ENCODE data around the gene BICRAL. TPM values are rescaled to one million over a fixed set of nuclear protein-coding genes. Genes with fewer than 3 reads are reported as not detected.

BICRAL gene
- total and polyA plus RNA-seq, 2 of the 4 experiments (the other 2 are of a cell fraction), result 4.0 to 6.1 TPM

- Histone ChIP-seq H3K9ac (ENCODE audit: low read depth, low read length) (peak overlapping the region; percentile 84), H2AFZ (replicated peaks; ENCODE audit: low read length, poor library complexity) (no peak overlapping the region), H3K4me3 (ENCODE audit: insufficient read depth, low read depth, low read length) (peak overlapping the region; percentile 66; the same call in 1 of the 2 replicates), H3K56ac (ENCODE audit: extremely low read depth, insufficient read depth, low read length) (peak overlapping the region; percentile 81; the same call in 1 of the 2 replicates), H4K91ac (ENCODE audit: insufficient read depth, low read depth, low read length) (peak overlapping the region; percentile 72), H3K4ac (ENCODE audit: low read depth, low read length) (peak overlapping the region; percentile 92), H2AK5ac (ENCODE audit: low read depth, low read length) (peak overlapping the region; percentile 83), H3K27ac (ENCODE audit: insufficient read depth, low read length) (peak overlapping the region; percentile 87; the same call in 1 of the 2 replicates), H3K14ac (replicated peaks; ENCODE audit: low read depth, low read length) (peak overlapping the region; percentile 92), H4K8ac (ENCODE audit: low read depth in 2 of 2, low read length in 2 of 2) (peak overlapping the region; percentile 75 to 97), H3K79me1 (ENCODE audit: low read depth in 1 of 2, low read length in 2 of 2) (peaks cover 8% of the 10 kb centered on the region in 2 experiments), H3K23ac (ENCODE audit: low read depth, low read length) (peak overlapping the region; percentile 74), H3K36me3 (ENCODE audit: control insufficient read depth, insufficient read depth, low read length) (peaks cover 16% of the 10 kb centered on the region), H3K4me1 (ENCODE audit: control insufficient read depth, insufficient read depth, low read length) (peaks cover 3% of the 10 kb centered on the region; the same call in 1 of the 2 replicates), H3K4me2 (ENCODE audit: low read depth, low read length) (peak overlapping the region; percentile 63), H2BK20ac (ENCODE audit: low read depth, low read length) (0 out of 2 replicates have a peak overlapping the region, but pooled peaks have one; percentile 16), H4K5ac (ENCODE audit: low read depth, low read length) (peak overlapping the region; percentile 14; the same call in 1 of the 2 replicates), H3K18ac (ENCODE audit: low read depth, low read length) (no peak overlapping the region), H3K9me1 (ENCODE audit: insufficient read depth, low read length) (no peaks in the 10 kb centered on the region), H2BK5ac (ENCODE audit: low read depth, low read length, poor library complexity, severe bottlenecking) (peak overlapping the region; percentile 92), H3K27me3 (ENCODE audit: control insufficient read depth, insufficient read depth, low read length) (no peaks in the 10 kb centered on the region), H4K20me1 (ENCODE audit: insufficient read depth, low read length) (peaks cover 3% of the 10 kb centered on the region; the same call in 1 of the 2 replicates), H3K9me3 (ENCODE audit: control insufficient read depth, insufficient read depth, low read length) (no peaks in the 10 kb centered on the region), H2BK120ac (ENCODE audit: low read depth, low read length) (no peak overlapping the region; the same call in 1 of the 2 replicates), H2AK9ac (replicated peaks; ENCODE audit: low read depth, low read length, poor library complexity) (peak overlapping the region; percentile 21), H2BK15ac (ENCODE audit: low read depth, low read length) (no peak overlapping the region)
- dilution Hi-C loops (cut with HindIII; ENCODE audit: low sequenced_read_pairs, unreplicated experiment), result no loop called here
- DNase-seq (no peak), ATAC-seq (ENCODE audit: low read depth) (no peak)
- 50% methylated on average over 1 of the region's 4 CpGs; no CpG with 5 or more reads in 1 of the 2 experiments for WGBS, 2 experiments (ENCODE audit: extremely low coverage in 2 of 2, insufficient read length in 1 of 2)
- ChIA-PET CTCF (interaction anchor here (0.6 to 1.3 kb wide), 2 partner anchors 108 to 228 kb away, joined by 3 to 5 read pairs; partner anchors contain the start of gene BICRAL), POLR2A (ENCODE audit: unreplicated experiment) (no interaction called here)
- intact Hi-C loops (cut with micrococcal nuclease), result loop anchor here (10.0 kb wide), 1 partner anchor 815 kb away; no protein-coding TSS in a partner anchor
- no TSS peak for BruUV-seq (replicated peaks)
- TF ChIP-seq FOS (IDR thresholded peaks at IDR 0.05; ENCODE audit: low read depth, low read length) (no peak), MAFK (IDR thresholded peaks at IDR 0.05; ENCODE audit: low read depth, low read length) (no peak), CEBPB (IDR thresholded peaks at IDR 0.05; ENCODE audit: low read depth, low read length) (no peak), POLR2A (IDR thresholded peaks at IDR 0.05; ENCODE audit: low read depth, low read length) (no peak), CHD1 (IDR thresholded peaks at IDR 0.05; ENCODE audit: low read depth, low read length) (no peak), BHLHE40 (IDR thresholded peaks at IDR 0.05; ENCODE audit: low read depth, low read length) (no peak), RAD21 (IDR thresholded peaks at IDR 0.05; ENCODE audit: low read length) (no peak), RCOR1 (IDR thresholded peaks at IDR 0.05; ENCODE audit: insufficient replicate concordance, low read length) (no peak), NFE2L2 (IDR thresholded peaks at IDR 0.05; ENCODE audit: low read depth, low read length) (no peak), MXI1 (IDR thresholded peaks at IDR 0.05; ENCODE audit: borderline replicate concordance, low read depth, low read length) (no peak), SMC3 (IDR thresholded peaks at IDR 0.05; ENCODE audit: low read depth, low read length) (no peak), CTCF (conservative IDR thresholded peaks at IDR 0.05; ENCODE audit: low read depth, low read length) (no peak)
- TF ChIP-seq, protein P1, sequence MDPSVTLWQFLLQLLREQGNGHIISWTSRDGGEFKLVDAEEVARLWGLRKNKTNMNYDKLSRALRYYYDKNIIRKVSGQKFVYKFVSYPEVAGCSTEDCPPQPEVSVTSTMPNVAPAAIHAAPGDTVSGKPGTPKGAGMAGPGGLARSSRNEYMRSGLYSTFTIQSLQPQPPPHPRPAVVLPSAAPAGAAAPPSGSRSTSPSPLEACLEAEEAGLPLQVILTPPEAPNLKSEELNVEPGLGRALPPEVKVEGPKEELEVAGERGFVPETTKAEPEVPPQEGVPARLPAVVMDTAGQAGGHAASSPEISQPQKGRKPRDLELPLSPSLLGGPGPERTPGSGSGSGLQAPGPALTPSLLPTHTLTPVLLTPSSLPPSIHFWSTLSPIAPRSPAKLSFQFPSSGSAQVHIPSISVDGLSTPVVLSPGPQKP (IDR thresholded peaks at IDR 0.05; ENCODE audit: borderline replicate concordance, low read depth, low read length), result no peak
- TF ChIP-seq, protein P2, sequence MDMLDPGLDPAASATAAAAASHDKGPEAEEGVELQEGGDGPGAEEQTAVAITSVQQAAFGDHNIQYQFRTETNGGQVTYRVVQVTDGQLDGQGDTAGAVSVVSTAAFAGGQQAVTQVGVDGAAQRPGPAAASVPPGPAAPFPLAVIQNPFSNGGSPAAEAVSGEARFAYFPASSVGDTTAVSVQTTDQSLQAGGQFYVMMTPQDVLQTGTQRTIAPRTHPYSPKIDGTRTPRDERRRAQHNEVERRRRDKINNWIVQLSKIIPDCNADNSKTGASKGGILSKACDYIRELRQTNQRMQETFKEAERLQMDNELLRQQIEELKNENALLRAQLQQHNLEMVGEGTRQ (IDR thresholded peaks at IDR 0.05; ENCODE audit: low read depth, low read length), result no peak
- in situ Hi-C loops (cut with MboI; ENCODE audit: low sequenced_read_pairs), result loop anchor here (25.0 kb wide), 1 partner anchor 803 kb away; no protein-coding TSS in a partner anchor
These were observed 108.0 kb downstream of the BICRAL start for GRCh38 chr6:42889815-42890214.
